Heart left ventricle (tissue), 13 donors: ENCODE data around the gene MRPL34.

ENCODE experiments used
- CTCF ChIP-seq, 12 donors: fragments of 200-600 bp; sonication (generic) in 4 of 12; IDR thresholded peaks; one replicate each; pipeline versions ENCODE4 v1.5.0 to v1.8.0; 2018 to 2022; ENCODE audit warnings: antibody characterized with exemption in 12 of 12, mild to moderate bottlenecking in 5 of 12
- POLR2A ChIP-seq, 2 donors: fragments of 450-650 bp; IDR thresholded peaks; one replicate each; pipeline ENCODE4 v1.6.1; 2017; ENCODE audit warnings: antibody characterized with exemption in 2 of 2, mild to moderate bottlenecking in 2 of 2, moderate library complexity in 2 of 2
- donor health status: ischemic (EF 13 %, LVEDD 7.1; RV severe dilation, severe dysfunction).
- donor health status: DM: no; HTN: yes; CAD: no.
- donor health status: DM: no; HTN: no; CAD: no.
- donor health status: ischemic (EF 25% LVEDD 6.9; RV normal size, moderate dysfunction).
- donor health status: ischemic (EF 25% LVEDD 5.7; RV mildly dilated, moderate dysfunction).
- donor health status: ischemic (EF 35%, LVEDD 5.7; RV mildly dilated, moderate dysfunction).
- donor health status: nonischemic (EF 11% LVEDD 7.7; RV severe dilation, severe dysfunction).
- donor health status: DM: yes; HTN: yes; CAD: no.
- donor health status: PGD.
- donor health status: ischemic (EF 29% LVEDD 5.4; RV normal size, mild dysfunction).
- donor health status: nonischemic (EF 23%, LVEDD 6.1; RV moderate dilation, normal function).

GRCh38 chr19:17309965-17310461 lies 4.3 kb downstream of the MRPL34 start:
- TF ChIP-seq CTCF (IDR thresholded peaks at IDR 0.05) (no peak), POLR2A (IDR thresholded peaks at IDR 0.05) (no peak)
